Naive B cell (primary cell): ENCODE data around the gene PREX1. TPM values are rescaled to one million over a fixed set of nuclear protein-coding genes. Genes with fewer than 3 reads are reported as not detected.
A peak's percentile ranks its signal among the peaks of the same experiment; 100 is the strongest.
"Not testable (repeated sequence)": the region's sequence is repeated elsewhere in the genome, so short reads cannot be mapped to it uniquely, and the experiment has no call there.

Source experiments
- ATAC-seq, 2 donors: fragments of 150-1000 bp; cut with Tn5 transposase; 2 replicates each; pipeline ENCODE4 v1.10.0; 2021; ENCODE audit warnings: low read depth in 2 of 2, mild to moderate bottlenecking in 2 of 2, moderate library complexity in 2 of 2
- DNase-seq: peaks from one replicate; pipeline ENCODE4 v3.0.0; 2022
- H3K27ac Mint-ChIP-seq, 6 donors: one replicate each; pipeline ENCODE4 v1.8.0; 2020 to 2022; ENCODE audit warnings: mild to moderate bottlenecking in 6 of 6, mixed read lengths in 6 of 6, moderate library complexity in 5 of 6, inconsistent platforms in 2 of 6
- H3K27me3 Mint-ChIP-seq, 3 donors: one replicate each; pipeline ENCODE4 v1.8.0; 2021 to 2022; ENCODE audit warnings: mixed read lengths in 3 of 3, mild to moderate bottlenecking in 1 of 3
- H3K36me3 Mint-ChIP-seq, 2 donors: one replicate each; pipeline ENCODE4 v1.8.0; 2020 to 2022; ENCODE audit warnings: mixed read lengths in 2 of 2, inconsistent platforms in 1 of 2, mild to moderate bottlenecking in 1 of 2
- H3K4me1 Mint-ChIP-seq, 3 donors: one replicate each; pipeline ENCODE4 v1.8.0; 2020 to 2022; ENCODE audit warnings: mixed read lengths in 3 of 3, inconsistent platforms in 1 of 3, mild to moderate bottlenecking in 1 of 3, moderate library complexity in 1 of 3
- H3K4me3 Mint-ChIP-seq, 8 donors: one replicate each; pipeline ENCODE4 v1.8.0; 2020 to 2022; ENCODE audit warnings: mild to moderate bottlenecking in 8 of 8, mixed read lengths in 8 of 8, moderate library complexity in 8 of 8, inconsistent platforms in 2 of 8
- H3K9me3 Mint-ChIP-seq, 7 donors: one replicate each; pipeline ENCODE4 v1.8.0; 2020 to 2022; ENCODE audit warnings: mixed read lengths in 7 of 7, mild to moderate bottlenecking in 5 of 7, inconsistent platforms in 2 of 7, moderate library complexity in 1 of 7
- polyA plus RNA-seq, 6 donors: library from polyadenylated mRNA; unstranded; fragments of 300-500 nt; fragmentation: Illumina TruSeq; gene quantifications; one replicate each; pipeline ENCODE4 v1.2.3, GENCODE V29; 2021; ENCODE audit warnings: low read depth in 6 of 6

PREX1 gene
- polyA plus RNA-seq, 6 donors from 2014 or later, result 13.3 to 37.5 (median 17.1) TPM

DNA sequence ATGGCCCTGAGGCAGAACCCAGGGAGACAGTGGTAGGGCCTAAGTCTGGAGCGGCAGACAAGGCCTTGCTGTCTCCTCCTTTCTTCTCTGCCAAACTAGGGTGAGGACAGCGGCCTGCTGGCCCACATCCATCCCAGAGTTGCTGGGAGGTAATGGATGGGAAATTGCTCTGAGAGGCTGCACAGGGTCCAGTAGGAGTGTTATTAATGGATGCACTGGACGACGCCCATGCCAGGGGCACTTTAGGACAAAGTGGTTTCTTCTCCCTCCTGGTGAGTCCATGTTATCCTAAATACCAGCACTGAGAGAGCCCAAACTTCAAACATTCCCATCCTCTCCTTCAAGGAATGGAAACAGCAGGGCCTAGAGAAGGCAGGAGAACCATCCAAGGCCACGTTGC, 28.3 kb upstream of the PREX1 start:
- ATAC-seq (no peak), DNase-seq (no peak)
- H3K4me3 Mint-ChIP-seq, result no peak overlapping the region
- peaks cover 7 to 29% (median 25%) of the 10 kb centered on the region in 3 donors for H3K4me1 Mint-ChIP-seq
- H3K27me3 Mint-ChIP-seq, result no peaks in the 10 kb centered on the region
- peaks cover 0 to 9% of the 10 kb centered on the region in 2 donors for H3K36me3 Mint-ChIP-seq
- H3K9me3 Mint-ChIP-seq, result peaks cover 0 to 4% (median 0%) of the 10 kb centered on the region in 7 donors
- H3K27ac Mint-ChIP-seq, result no peak overlapping the region

DNA sequence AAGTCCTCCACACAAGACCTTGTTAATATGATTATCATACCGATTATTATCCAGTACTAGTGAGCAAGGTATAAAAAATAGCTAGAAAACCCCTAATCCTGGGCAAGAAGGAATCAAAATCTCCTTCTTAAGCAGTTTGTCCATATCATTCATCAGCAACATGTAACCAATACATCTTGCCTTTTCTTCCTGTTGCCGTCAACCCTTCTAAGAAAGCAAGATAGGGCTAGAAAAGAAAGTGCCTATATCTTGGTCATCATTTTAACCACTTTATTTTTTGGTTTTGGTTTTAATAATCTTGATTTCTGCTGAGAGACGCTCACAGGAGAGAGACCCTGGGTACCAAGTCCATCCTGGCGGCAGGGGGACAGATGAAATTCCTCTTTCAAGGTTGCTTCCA, 27.2 kb upstream of the PREX1 start:
- Mint-ChIP-seq H3K36me3 (peaks cover 0 to 9% of the 10 kb centered on the region in 2 donors), H3K27ac (no peak overlapping the region), H3K4me3 (no peak overlapping the region), H3K27me3 (no peaks in the 10 kb centered on the region), H3K4me1 (peaks cover 4 to 18% (median 14%) of the 10 kb centered on the region in 3 donors), H3K9me3 (peaks cover 0 to 4% (median 0%) of the 10 kb centered on the region in 7 donors)
- ATAC-seq (no peak), DNase-seq (no peak)

DNA sequence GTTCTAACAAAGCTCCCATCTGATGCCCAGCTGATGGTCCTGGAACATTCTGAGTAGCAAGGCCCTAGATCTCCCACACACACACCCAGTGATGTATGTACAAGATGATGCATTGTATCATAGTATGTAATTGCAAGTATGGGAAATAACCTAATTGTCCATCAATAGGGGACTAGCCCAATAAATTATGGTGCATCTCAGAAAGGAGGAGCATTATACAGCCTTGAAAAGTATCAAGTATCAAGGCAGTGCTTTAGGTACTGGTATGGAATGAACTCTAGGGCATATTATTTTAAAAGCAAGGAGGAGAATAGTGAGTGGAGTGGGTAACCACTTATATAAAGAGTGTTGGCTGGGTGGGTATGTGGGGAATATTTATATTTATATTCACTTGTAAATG, 24.8 kb upstream of the PREX1 start:
- Mint-ChIP-seq H3K4me1 (peaks cover 3 to 12% (median 11%) of the 10 kb centered on the region in 3 donors), H3K27me3 (no peaks in the 10 kb centered on the region), H3K36me3 (peaks cover 0 to 9% of the 10 kb centered on the region in 2 donors), H3K27ac (no peak overlapping the region), H3K9me3 (peaks cover 0 to 4% (median 0%) of the 10 kb centered on the region in 7 donors), H3K4me3 (no peak overlapping the region)
- no peak for DNase-seq
- ATAC-seq, result no peak

DNA sequence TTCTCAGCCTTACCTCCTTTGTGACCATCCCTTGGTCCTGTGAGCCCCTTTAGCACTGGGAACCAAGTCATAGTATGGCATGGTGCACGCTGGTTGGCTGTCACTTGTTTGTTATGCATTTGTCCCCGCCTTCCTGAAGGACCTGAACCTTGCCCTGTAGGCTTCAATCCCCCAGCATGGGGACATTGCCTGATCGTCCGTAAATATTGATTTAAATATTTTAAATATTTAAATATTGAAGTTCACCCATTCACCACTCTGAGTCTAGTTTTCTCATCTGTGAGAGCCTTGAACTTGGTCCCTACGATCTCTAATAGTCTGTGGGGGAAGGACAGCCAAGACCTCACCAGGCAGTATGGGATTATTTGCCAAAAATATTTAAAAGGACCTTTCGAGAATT, 23.8 kb upstream of the PREX1 start:
- ATAC-seq, result no peak
- Mint-ChIP-seq H3K4me1 (peaks cover 10 to 18% (median 18%) of the 10 kb centered on the region in 3 donors), H3K27ac (no peak overlapping the region), H3K4me3 (no peak overlapping the region), H3K36me3 (peaks cover 0 to 9% of the 10 kb centered on the region in 2 donors), H3K27me3 (no peaks in the 10 kb centered on the region), H3K9me3 (peaks cover 0 to 4% (median 0%) of the 10 kb centered on the region in 7 donors)
- no peak for DNase-seq

DNA sequence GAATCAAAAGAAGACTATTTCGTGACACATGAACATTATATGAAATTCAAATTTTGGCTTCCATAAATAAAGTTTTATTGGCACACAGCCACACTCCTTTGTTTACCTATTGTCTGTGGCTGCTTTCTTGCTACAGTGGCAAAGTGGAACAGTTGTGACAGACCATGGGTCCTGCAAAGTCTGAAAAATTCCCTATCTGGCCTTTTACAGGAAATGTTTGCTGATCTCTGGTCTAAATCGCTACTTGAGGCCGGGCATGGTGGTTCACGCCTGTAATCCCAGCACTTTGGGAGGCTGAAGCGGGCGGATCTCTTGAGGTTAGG, 23.1 kb upstream of the PREX1 start:
- ATAC-seq, result no peak
- Mint-ChIP-seq H3K36me3 (peaks cover 0 to 9% of the 10 kb centered on the region in 2 donors), H3K9me3 (peaks cover 0 to 4% (median 0%) of the 10 kb centered on the region in 7 donors), H3K4me1 (peaks cover 14 to 19% (median 18%) of the 10 kb centered on the region in 3 donors), H3K4me3 (no peak overlapping the region), H3K27ac (no peak overlapping the region), H3K27me3 (no peaks in the 10 kb centered on the region)
- no peak for DNase-seq

DNA sequence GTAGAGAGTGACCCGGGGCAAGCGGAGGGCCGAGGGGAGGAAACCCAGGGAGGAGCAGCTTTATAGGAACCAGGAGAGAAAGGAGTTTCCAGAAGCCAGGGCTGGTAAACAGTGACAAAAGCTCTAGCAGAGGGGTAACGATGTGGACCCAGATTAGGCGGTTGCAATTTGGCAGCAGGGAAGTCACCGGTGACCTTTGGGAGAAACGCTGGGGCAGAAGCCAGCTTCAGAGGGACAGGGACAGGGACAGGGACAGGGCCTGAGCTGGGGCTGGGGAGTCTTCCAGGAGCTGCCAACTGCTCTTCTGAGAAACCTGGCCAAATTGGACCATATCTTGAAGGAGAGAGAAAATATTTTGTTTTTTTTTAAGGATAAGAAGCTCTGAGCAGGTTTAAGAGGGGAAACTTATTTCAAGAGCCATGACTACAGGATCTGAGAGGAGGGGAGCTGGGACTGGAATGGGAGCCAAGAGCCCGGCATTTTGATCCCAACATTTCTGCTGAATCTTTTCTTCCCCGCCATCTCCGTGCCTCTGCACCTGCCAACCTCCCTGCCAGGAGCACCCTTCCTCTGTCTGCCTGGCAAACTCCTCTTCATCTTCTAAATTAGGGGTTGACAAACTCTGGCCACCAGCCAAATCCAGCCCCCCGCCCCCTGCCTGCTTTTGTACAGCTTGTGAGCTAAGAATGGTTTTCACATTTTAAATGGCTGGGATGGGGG, 22.6 kb upstream of the PREX1 start:
- ATAC-seq (no peak), DNase-seq (no peak)
- peaks cover 0 to 9% of the 10 kb centered on the region in 2 donors for H3K36me3 Mint-ChIP-seq
- H3K27ac Mint-ChIP-seq, result peak overlapping the region in 3 of 6 donors; percentile 49 to 84 (median 51)
- H3K9me3 Mint-ChIP-seq, result peaks cover 0 to 4% (median 0%) of the 10 kb centered on the region in 7 donors
- no peaks in the 10 kb centered on the region for H3K27me3 Mint-ChIP-seq
- no peak overlapping the region for H3K4me3 Mint-ChIP-seq
- peaks cover 14 to 20% (median 19%) of the 10 kb centered on the region in 3 donors for H3K4me1 Mint-ChIP-seq

DNA sequence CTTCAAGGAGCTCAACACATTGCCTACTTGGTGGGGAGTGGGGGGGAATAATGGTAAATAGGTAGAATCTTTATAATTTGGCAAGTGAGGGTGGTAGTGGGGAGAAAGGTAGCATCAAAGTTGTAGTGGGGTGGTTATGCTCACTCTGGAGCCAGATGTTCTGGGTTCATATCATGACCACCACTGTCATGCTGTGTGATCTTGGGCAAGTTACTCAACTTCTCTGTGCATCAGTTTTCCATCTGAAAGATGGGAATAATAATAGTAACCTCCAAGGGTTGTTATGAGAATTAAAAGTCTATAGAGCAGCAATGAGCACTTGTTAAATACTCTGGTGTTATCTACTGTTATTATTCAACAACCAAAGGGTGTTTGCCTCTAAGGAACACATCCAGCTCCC, 22.0 kb upstream of the PREX1 start:
- ATAC-seq, result no peak
- Mint-ChIP-seq H3K27ac (no peak overlapping the region), H3K27me3 (no peaks in the 10 kb centered on the region), H3K36me3 (peaks cover 0 to 9% of the 10 kb centered on the region in 2 donors), H3K9me3 (peaks cover 0 to 4% (median 0%) of the 10 kb centered on the region in 7 donors), H3K4me3 (no peak overlapping the region), H3K4me1 (peaks cover 14 to 20% (median 19%) of the 10 kb centered on the region in 3 donors)
- no peak for DNase-seq

DNA sequence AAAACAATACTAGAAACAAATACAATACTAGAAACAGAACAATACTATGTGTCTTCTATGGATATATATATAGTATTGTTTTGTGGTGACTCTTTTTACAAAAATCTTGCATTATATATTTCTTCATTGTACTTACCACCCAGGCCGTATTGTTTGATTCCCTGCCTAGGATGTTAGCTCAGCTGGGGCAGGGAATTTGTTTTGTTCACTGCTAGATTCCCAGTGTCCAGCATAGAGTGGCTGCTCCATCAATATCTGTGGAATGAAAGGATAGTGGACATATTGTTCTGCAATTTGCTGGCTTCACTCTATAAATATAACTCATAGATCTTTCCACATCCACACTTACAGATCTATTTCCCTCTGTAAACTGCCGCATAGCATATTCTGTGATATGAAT, 21.5 kb upstream of the PREX1 start:
- H3K27me3 Mint-ChIP-seq, result no peaks in the 10 kb centered on the region
- ATAC-seq (no peak), DNase-seq (no peak)
- no peak overlapping the region for H3K4me3 Mint-ChIP-seq
- peaks cover 14 to 22% (median 19%) of the 10 kb centered on the region in 3 donors for H3K4me1 Mint-ChIP-seq
- peak overlapping the region in 1 of 6 donors; percentile 1 for H3K27ac Mint-ChIP-seq
- H3K9me3 Mint-ChIP-seq, result peaks cover 0 to 4% (median 0%) of the 10 kb centered on the region in 7 donors
- peaks cover 0 to 9% of the 10 kb centered on the region in 2 donors for H3K36me3 Mint-ChIP-seq

DNA sequence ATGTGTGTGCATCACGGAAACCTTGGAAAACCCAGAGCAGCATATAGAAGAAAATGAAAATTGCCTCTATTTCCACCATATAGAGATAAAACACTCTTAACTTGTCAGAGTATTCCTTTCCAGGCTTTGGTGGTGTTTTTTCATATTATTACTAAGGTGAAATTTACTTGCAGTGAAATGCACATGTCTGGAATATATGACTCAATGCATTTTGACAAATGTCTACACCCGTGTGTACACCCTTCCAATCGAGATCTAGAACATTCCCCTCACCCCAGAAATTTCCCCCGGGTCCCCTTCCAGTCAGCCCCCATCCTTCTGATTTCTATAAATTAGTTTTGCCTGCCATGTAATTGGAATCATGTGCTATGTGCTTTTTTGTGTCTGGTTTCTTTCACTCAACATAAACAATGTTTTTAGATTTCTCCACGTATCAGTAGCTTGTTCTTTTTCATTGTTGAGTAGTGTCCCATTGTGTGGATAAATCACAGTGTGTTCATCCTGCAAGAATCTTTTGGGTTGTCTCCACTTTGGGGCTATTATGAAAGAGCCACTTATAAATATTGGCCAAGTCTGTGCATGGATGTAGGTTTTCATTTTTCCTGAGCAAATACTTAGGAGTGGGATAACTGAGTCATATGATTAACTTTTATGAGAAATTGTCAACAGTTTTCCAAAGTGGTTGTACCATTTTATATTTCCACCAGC, 19.9 kb upstream of the PREX1 start:
- ATAC-seq, result no peak
- peaks cover 0 to 4% of the 10 kb centered on the region in 2 donors for H3K36me3 Mint-ChIP-seq
- H3K9me3 Mint-ChIP-seq, result peaks cover 0 to 2% (median 0%) of the 10 kb centered on the region in 7 donors
- H3K4me1 Mint-ChIP-seq, result peaks cover 14 to 25% (median 19%) of the 10 kb centered on the region in 3 donors
- peak overlapping the region in 3 of 6 donors; percentile 26 to 85 (median 81) for H3K27ac Mint-ChIP-seq
- no peak overlapping the region for H3K4me3 Mint-ChIP-seq
- DNase-seq, result no peak
- H3K27me3 Mint-ChIP-seq, result no peaks in the 10 kb centered on the region

DNA sequence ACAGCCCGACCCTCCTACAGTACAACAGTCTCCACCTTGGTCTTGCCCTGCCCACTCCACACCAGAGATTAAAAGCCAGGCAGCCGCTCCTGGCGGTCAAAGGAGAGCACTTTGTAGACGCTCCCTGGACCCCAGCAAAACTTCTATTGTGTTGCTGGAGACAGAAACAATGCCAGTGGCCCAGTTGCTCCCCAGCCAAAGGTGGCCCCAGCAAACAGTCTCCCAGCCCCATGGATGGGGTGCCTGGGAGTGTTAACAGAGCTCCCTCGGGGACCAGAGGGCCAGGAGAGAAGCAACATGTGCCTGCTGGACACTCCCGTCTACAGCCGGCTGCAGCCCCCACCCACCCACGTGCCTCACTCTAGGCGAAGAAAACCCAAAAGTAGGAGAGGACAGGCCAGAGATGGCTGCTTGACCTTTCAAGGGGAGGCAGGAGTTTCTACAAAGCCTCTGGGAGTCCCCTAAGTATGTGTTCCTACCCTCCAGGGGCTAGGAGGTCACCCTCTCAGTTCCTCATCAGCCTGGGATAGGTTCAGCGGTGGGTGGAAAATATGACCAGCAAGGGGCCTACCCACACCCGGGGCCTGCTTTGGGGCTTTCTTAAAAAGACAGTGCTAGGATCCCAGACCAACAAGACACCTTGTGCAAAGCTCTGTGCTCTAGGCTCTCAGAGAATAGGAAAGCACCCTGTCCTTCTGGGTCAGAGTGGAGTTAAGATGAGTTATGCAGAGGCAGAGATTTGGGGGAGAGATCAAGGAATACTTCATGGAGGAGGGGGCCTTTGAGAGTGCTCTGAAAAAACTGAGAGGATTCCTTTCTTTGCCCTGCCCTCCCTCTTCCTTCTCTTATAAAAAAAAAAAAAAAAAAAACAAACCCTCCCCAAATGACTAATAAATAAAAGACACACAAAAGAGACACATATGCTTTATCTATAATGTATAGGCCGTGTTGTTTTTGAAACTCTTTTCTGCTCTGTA, 19.0 kb upstream of the PREX1 start:
- H3K27me3 Mint-ChIP-seq, result no peaks in the 10 kb centered on the region
- no peaks in the 10 kb centered on the region for H3K9me3 Mint-ChIP-seq
- DNase-seq (peak; percentile 37), ATAC-seq (peak; percentile 97 to 98)
- peak overlapping the region in 3 of 8 donors; percentile 18 to 64 (median 54) for H3K4me3 Mint-ChIP-seq
- peak overlapping the region; percentile 26 to 92 (median 72) for H3K27ac Mint-ChIP-seq
- peaks cover 20 to 34% (median 27%) of the 10 kb centered on the region in 3 donors for H3K4me1 Mint-ChIP-seq
- no peaks in the 10 kb centered on the region for H3K36me3 Mint-ChIP-seq

DNA sequence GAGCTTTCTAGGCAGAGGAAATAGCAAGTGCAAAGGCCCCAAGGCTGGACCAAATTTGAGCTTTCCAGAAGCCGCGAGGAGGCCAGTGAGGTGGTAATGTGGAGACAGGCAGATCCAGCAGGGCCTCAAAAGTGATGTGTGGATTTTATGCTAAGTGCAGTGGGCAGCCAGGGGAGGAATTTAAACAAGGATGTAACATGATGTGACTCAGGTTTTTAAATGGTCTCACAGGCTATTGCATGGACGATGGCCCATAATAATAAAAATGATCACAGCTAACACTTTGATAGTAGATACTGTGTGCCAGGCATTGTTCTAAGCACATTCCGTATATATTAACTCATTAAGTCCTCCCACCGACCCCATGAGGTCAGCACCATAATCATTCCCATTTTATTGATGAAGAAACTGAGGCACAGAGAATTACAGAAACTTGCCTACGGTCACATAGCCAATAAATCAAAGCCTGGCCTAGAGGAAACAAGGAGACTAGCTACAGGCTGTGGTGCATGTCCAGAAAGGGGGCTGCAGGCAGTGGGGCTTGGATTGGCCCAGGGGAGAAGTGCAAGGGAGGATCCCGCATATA, 18.0 kb upstream of the PREX1 start:
- Mint-ChIP-seq H3K9me3 (no peaks in the 10 kb centered on the region), H3K27ac (peak overlapping the region in 2 of 6 donors; percentile 60 to 92), H3K4me1 (peaks cover 20 to 36% (median 29%) of the 10 kb centered on the region in 3 donors), H3K36me3 (no peaks in the 10 kb centered on the region), H3K4me3 (peak overlapping the region in 1 of 8 donors; percentile 57), H3K27me3 (no peaks in the 10 kb centered on the region)
- DNase-seq (no peak), ATAC-seq (no peak)

DNA sequence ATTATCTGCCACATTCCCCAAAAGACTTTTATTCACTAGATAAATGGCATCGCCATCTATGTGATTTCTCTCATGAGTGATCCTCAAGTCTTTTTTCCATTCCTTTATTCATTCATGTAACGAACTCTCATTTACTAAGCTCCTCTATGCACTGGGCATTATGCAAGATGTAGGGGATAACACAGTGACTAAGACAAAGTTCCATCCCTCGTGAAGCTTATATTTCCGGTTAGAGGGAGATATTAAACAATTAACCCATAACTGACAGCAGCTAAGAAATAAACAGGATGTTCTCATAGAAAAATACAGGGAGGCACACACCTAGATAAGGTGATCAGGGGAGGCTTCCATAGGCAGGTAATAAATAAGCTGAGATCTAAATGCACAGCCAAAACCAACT, 17.2 kb upstream of the PREX1 start:
- ATAC-seq, result no peak
- Mint-ChIP-seq H3K27ac (peak overlapping the region in 1 of 6 donors; percentile 60), H3K4me3 (no peak overlapping the region), H3K36me3 (no peaks in the 10 kb centered on the region), H3K9me3 (no peaks in the 10 kb centered on the region), H3K4me1 (peaks cover 20 to 37% (median 29%) of the 10 kb centered on the region in 3 donors), H3K27me3 (no peaks in the 10 kb centered on the region)
- DNase-seq, result no peak

DNA sequence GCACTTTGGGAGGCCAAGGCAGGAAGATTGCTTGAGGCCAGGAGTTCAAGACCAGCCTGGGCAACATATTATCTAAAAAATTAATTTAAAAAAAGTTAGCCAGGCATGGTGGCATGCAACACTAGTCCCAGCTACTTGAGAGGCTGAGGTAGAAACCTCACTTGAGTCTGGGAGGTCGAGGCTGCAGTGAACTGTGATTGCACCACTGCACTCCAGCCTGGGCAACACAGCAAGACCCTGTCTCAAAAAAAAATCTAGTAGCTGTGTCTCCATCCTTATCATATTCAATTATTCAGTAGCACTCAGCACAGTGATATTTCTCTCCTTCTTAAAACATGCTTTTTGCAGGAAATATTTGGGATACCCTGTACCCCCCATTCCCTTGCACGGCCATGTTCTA, 16.1 kb upstream of the PREX1 start:
- DNase-seq, H3K9me3 Mint-ChIP-seq: not testable (repeated sequence)
- peaks cover 30 to 48% (median 40%) of the 10 kb centered on the region in 3 donors for H3K4me1 Mint-ChIP-seq

More for the DNA sequence above, 16.1 kb upstream of the PREX1 start:
- not testable (repeated sequence) for H3K27ac Mint-ChIP-seq, ATAC-seq, H3K36me3 Mint-ChIP-seq, H3K27me3 Mint-ChIP-seq
- peak overlapping the region in 1 of 8 donors; percentile 52 for H3K4me3 Mint-ChIP-seq
